PC-3 (cell line): Measurements from ENCODE around the gene C16orf87. TPM values are rescaled to one million over a fixed set of nuclear protein-coding genes. Genes with fewer than 3 reads are reported as not detected.

Experiments used
- ATAC-seq: fragments of 200-7000 bp; cut with Tn5 transposase; 2 replicates; pipeline ENCODE4 v1.9.1; 2020; ENCODE audit warnings: mild to moderate bottlenecking, moderate library complexity
- BruUV-seq: library from RNA; stranded (reverse); fragments of 400-500 nt; replicated peaks from 2 replicates; lab custom pipeline; 2021; lab: Mats Ljungman, UMichigan
- CTCF ChIA-PET: fragments of 300-600 bp; sonication (Branson Sonifier 250); formaldehyde crosslinking; loops from one replicate; lab custom pipeline; 2022; ENCODE audit warnings: antibody characterized with exemption; lab: Charles Lee
- POLR2A ChIA-PET: fragments of 300-600 bp; sonication (Branson Sonifier 250); formaldehyde crosslinking; loops from one replicate; lab custom pipeline; 2022; ENCODE audit warnings: antibody characterized with exemption; ENCODE audit not compliant: unreplicated experiment; lab: Charles Lee
- DNase-seq: peaks from one replicate; pipeline ENCODE4 v3.0.0-alpha.2; 2015
- H2AFZ ChIP-seq: fragments of 300-600 bp; sonication (generic); 2 replicates; pipeline ENCODE4 v1.6.0; 2016; ENCODE audit warnings: antibody characterized with exemption, low read length
- H3F3A ChIP-seq: fragments of 300-600 bp; sonication (generic); one replicate; pipeline ENCODE4 v1.6.0; 2017; ENCODE audit warnings: antibody characterized with exemption, low read length, control low read depth, mild to moderate bottlenecking; ENCODE audit not compliant: unreplicated experiment
- H3K27ac ChIP-seq: fragments of 300-600 bp; sonication (generic); 2 replicates; pipeline ENCODE4 v1.5.1; 2016; ENCODE audit warnings: mild to moderate bottlenecking, low read length
- H3K27me3 ChIP-seq: fragments of 300-600 bp; sonication (generic); 2 replicates; pipeline ENCODE4 v1.6.1; 2016; ENCODE audit warnings: low read length, mixed read lengths
- H3K36me3 ChIP-seq: fragments of 300-600 bp; sonication (generic); 2 replicates; pipeline ENCODE4 v1.6.1; 2016; ENCODE audit warnings: low read depth, mixed run types, low read length, mixed read lengths
- H3K4me1 ChIP-seq: fragments of 300-600 bp; sonication (generic); 2 replicates; pipeline ENCODE4 v1.5.1; 2016; ENCODE audit warnings: low read length; ENCODE audit not compliant: insufficient read depth
- H3K4me2 ChIP-seq: fragments of 300-600 bp; sonication (generic); 2 replicates; pipeline ENCODE4 v1.6.0; 2016; ENCODE audit warnings: low read length
- H3K4me3 ChIP-seq: fragments of 300-600 bp; sonication (generic); 2 replicates; pipeline ENCODE4 v1.5.1; 2016; ENCODE audit warnings: mild to moderate bottlenecking, low read length, mixed read lengths
- H3K79me2 ChIP-seq: fragments of 300-600 bp; sonication (generic); 2 replicates; pipeline ENCODE4 v1.6.1; 2017; ENCODE audit warnings: low read length, mixed read lengths
- H3K9ac ChIP-seq: fragments of 300-600 bp; sonication (generic); 2 replicates; pipeline ENCODE4 v1.6.0; 2016; ENCODE audit warnings: mild to moderate bottlenecking, low read length
- H3K9me2 ChIP-seq: fragments of 300-600 bp; sonication (generic); replicated peaks from 2 replicates; pipeline ENCODE4 v1.6.1; 2016; ENCODE audit warnings: mixed run types, low read length, mixed read lengths
- H3K9me3 ChIP-seq: fragments of 300-600 bp; sonication (generic); 2 replicates; pipeline ENCODE4 v1.6.1; 2016; ENCODE audit warnings: low read length, mixed read lengths
- H4K20me1 ChIP-seq: fragments of 300-600 bp; sonication (generic); 2 replicates; pipeline ENCODE4 v1.6.1; 2016; ENCODE audit warnings: low read length, mixed read lengths
- CTCF ChIP-seq: fragments of 300-600 bp; sonication (generic); conservative IDR thresholded peaks from 2 replicates; pipeline ENCODE4 v1.5.1; 2017; ENCODE audit warnings: antibody characterized with exemption, low read depth, mild to moderate bottlenecking, low read length
- EZH2 ChIP-seq: fragments of 300-600 bp; sonication (generic); IDR thresholded peaks from one replicate; pipeline ENCODE4 v1.6.1; 2017; ENCODE audit warnings: antibody characterized with exemption, mild to moderate bottlenecking, low read length; ENCODE audit not compliant: unreplicated experiment
- EZH2phosphoT487 ChIP-seq: fragments of 300-600 bp; sonication (generic); IDR thresholded peaks from 2 replicates; pipeline ENCODE4 v1.6.1; 2018; ENCODE audit warnings: mild to moderate bottlenecking, antibody characterized with exemption, low read length, borderline replicate concordance
- intact Hi-C: fragments of 100-400 bp; cut with micrococcal nuclease; formaldehyde crosslinking; loops from 2 replicates; pipeline ENCODE4 v1.9.0; 2023
- total RNA-seq: library from RNA; depleted of rRNA; stranded (reverse); fragments of >200 nt; gene quantifications from 2 replicates; pipeline ENCODE4 v1.2.3, GENCODE V29; 2014

Gene C16orf87
- total RNA-seq, 1 experiment from 2014 or later, result 4.0 TPM

DNA sequence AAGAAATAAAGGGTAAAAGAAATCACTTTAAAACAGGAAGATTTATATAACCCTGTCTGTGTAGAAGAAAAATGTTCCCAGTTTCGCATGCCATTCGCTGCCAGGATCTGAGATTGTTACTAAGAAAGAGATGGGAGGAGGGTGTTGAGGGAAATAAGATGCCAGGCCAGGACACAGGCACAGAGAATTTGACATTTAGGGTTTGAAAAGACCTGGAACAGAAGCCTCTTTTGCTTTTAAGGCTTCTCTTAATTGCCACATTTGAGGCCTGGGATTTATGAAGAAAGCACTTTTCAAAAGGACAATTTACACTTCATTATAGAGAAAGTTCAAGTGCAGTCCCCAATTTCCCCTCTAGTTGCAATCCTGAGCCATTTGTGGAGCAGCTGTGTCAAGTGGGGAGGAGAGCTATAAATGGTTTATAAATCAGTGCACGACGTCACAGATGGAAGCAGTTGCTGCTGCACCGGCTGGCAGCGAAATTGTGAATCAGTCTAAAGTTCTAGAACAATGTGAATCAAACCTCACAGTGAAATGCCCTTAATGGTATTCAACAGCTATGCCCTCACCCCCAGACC lies 26.5 kb upstream of the C16orf87 start:
- Histone ChIP-seq H3K4me1 (peaks cover 5% of the 10 kb centered on the region; the same call in 1 of the 2 replicates), H3K79me2 (no peaks in the 10 kb centered on the region), H2AFZ (no peak overlapping the region), H3K27me3 (no peaks in the 10 kb centered on the region), H3K9me2 (no peaks in the 10 kb centered on the region), H4K20me1 (no peaks in the 10 kb centered on the region), H3K36me3 (no peaks in the 10 kb centered on the region), H3K27ac (no peak overlapping the region), H3K9ac (no peak overlapping the region), H3K4me3 (no peak overlapping the region), H3K9me3 (no peaks in the 10 kb centered on the region), H3F3A (no peaks in the 10 kb centered on the region), H3K4me2 (no peak overlapping the region)
- ChIA-PET POLR2A (no interaction called here), CTCF (interaction anchor here (0.6 to 1.0 kb wide), 3 partner anchors 26 to 74 kb away, joined by 3 to 7 read pairs (median 3); partner anchors contain the start of gene GPT2)
- BruUV-seq, result no TSS peak
- peak; percentile 44 for DNase-seq
- peak; percentile 36 for TF ChIP-seq CTCF
- TF ChIP-seq EZH2, result no peak
- no peak for TF ChIP-seq EZH2phosphoT487
- ATAC-seq, result peak; percentile 36; the same call in 1 of the 2 replicates
- intact Hi-C loops, result no loop called here

- Histone ChIP-seq H3K9me2 (no peaks in the 10 kb centered on the region), H3K9me3 (no peaks in the 10 kb centered on the region), H3K27me3 (no peaks in the 10 kb centered on the region), H3F3A (no peaks in the 10 kb centered on the region), H3K4me2 (no peak overlapping the region), H3K4me1 (peaks cover 4% of the 10 kb centered on the region; the same call in 1 of the 2 replicates), H3K9ac (no peak overlapping the region), H3K36me3 (no peaks in the 10 kb centered on the region), H3K4me3 (no peak overlapping the region), H3K27ac (no peak overlapping the region), H3K79me2 (no peaks in the 10 kb centered on the region), H2AFZ (no peak overlapping the region), H4K20me1 (no peaks in the 10 kb centered on the region)
- ChIA-PET CTCF (no interaction called here), POLR2A (no interaction called here)
- intact Hi-C loops, result no loop called here
- DNase-seq, result no peak
- ATAC-seq, result no peak
- TF ChIP-seq EZH2phosphoT487, result no peak
- TF ChIP-seq EZH2, result no peak
- TF ChIP-seq CTCF, result no peak
- BruUV-seq, result no TSS peak
Observed at GRCh38 chr16:46855389-46855788, 24.4 kb upstream of the C16orf87 start.

DNA sequence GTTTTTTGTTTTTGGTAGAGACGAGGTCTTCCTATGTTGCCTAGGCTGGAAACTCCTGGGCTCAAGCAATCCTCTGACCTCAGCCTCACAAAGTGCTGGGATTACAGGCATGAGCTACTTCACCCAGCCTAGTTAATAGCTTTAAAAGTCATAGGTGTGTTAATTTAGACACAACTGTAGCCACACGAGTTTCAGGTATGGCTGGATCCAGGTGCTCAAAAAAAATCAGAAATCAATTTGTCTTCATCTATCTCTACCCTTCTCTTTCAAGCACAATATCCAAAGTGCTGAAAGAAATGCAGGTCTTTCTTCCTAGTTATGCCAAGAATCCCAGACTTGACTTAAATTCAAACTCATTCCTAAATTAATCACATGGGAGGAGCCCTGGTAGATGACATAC lies 23.9 kb upstream of the C16orf87 start:
- H3K36me3 ChIP-seq, result no peaks in the 10 kb centered on the region
- no peaks in the 10 kb centered on the region for H3K9me2 ChIP-seq
- no peak overlapping the region for H3K27ac ChIP-seq
- no peaks in the 10 kb centered on the region for H3F3A ChIP-seq
- BruUV-seq, result no TSS peak
- H4K20me1 ChIP-seq, result no peaks in the 10 kb centered on the region
- H3K27me3 ChIP-seq, result no peaks in the 10 kb centered on the region
- ATAC-seq, result no peak
- no peak overlapping the region for H2AFZ ChIP-seq
- ChIA-PET POLR2A (no interaction called here), CTCF (no interaction called here)
- H3K9me3 ChIP-seq, result no peaks in the 10 kb centered on the region
- H3K4me3 ChIP-seq, result no peak overlapping the region
- intact Hi-C loops, result loop anchor here (1.0 to 5.0 kb wide), 2 partner anchors 54 to 72 kb away; no protein-coding TSS in a partner anchor
- no peak overlapping the region for H3K9ac ChIP-seq
- TF ChIP-seq EZH2phosphoT487, result no peak
- no peak for TF ChIP-seq EZH2
- no peak for TF ChIP-seq CTCF
- H3K79me2 ChIP-seq, result no peaks in the 10 kb centered on the region
- no peaks in the 10 kb centered on the region for H3K4me1 ChIP-seq
- DNase-seq, result no peak
- no peak overlapping the region for H3K4me2 ChIP-seq
